HG03378 (cell line): ENCODE results near the gene CHPT1.
"Not testable (repeated sequence)": the region's sequence is repeated elsewhere in the genome, so short reads cannot be mapped to it uniquely, and the experiment has no call there.

Source experiments
- ATAC-seq: cut with Tn5 transposase; IDR thresholded peaks from one replicate; pipeline ENCODE4 v1.9.1; 2021; ENCODE audit warnings: mild to moderate bottlenecking, moderate library complexity; ENCODE audit not compliant: unreplicated experiment

CHPT1 gene

GRCh38 chr12:101681627-101682026 is 15.8 kb upstream of the CHPT1 start:
- ATAC-seq: not testable (repeated sequence)

GRCh38 chr12:101685092-101685491 is 12.3 kb upstream of the CHPT1 start:
- no peak for ATAC-seq

GRCh38 chr12:101686176-101686575 is 11.3 kb upstream of the CHPT1 start:
- ATAC-seq: no peak

DNA sequence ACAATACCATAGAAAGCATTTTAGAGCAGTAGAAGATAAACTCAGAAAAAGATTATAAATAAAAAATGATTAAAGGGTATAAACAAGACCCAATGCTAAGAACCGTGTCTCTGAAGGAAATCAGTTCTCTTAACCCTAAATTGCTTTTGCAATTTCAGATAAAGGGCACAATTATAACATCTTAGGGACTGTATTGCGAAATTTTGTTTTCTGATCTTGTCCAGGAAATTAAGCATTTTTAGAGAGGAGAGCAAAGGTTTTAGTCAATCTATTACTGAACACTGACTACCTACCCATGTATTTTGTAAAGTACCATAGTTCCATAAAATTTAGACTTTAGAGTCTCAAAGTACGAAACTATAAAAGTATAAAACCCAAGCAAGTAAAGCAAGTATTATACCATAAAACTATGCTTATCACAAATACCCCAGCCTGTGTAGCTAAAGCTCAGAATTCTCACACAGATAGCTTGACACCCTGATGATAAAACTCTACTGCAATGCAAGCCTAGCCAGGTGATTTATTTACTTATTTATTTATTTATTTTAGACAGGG is 6.8 kb upstream of the CHPT1 start:
- ATAC-seq: no peak

- no peak for ATAC-seq
These were observed 5.8 kb upstream of the CHPT1 start for GRCh38 chr12:101691503-101692096.

- ATAC-seq: no peak
These were observed 3.1 kb upstream of the CHPT1 start for GRCh38 chr12:101694297-101694848.

- ATAC-seq: no peak
These were observed 2.5 kb upstream of the CHPT1 start for GRCh38 chr12:101694986-101695385.

DNA sequence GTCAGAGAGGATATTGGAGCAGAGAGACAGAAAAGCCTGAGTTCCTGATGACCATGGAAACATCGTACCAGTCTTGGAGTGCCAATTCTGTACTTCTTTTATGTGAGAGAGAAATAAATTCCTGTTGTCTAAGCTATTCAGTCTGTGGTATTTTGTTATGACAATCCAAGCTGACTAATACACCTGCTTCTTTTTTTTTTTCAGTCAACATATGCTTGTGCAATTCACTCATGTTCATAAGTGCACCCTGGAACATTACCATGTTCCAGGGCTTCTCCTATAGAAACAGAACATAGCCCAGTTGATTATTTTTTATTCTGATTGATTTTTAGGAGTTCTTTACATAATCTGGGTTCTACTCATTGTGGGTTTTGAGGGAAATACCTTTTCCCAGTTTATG is 1.7 kb upstream of the CHPT1 start:
- ATAC-seq: no peak

GRCh38 chr12:101696251-101697196 is 916 bp upstream of the CHPT1 start:
- no peak for ATAC-seq

GRCh38 chr12:101697930-101698799 is 725 bp downstream of the CHPT1 start:
- ATAC-seq: peak; percentile 20

- ATAC-seq: no peak
These were observed 1.4 kb downstream of the CHPT1 start for GRCh38 chr12:101698800-101699347.

- no peak for ATAC-seq
These were observed 2.9 kb downstream of the CHPT1 start for GRCh38 chr12:101700299-101700820.

DNA sequence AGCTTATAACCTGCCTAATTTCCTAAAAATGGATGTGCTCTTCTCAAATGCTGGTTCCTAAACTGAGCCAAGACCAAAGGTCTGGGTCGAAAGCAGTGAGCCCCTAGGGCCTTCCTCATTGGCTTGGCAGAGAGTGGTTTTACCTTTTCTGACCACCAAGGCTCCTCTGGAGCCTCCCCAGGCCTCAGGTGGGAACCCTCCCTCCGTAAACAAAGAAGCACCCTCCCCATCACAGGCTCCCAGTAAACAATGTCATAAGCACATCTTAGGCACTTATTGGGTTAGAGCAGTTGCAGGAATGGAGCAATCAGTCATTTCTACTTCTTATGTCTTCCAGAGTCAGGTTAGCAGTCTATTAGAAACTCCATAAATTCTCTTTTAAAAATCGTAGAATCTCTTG is 6.0 kb downstream of the CHPT1 start:
- no peak for ATAC-seq

- ATAC-seq: no peak
These were observed 9.0 kb downstream of the CHPT1 start for GRCh38 chr12:101706403-101706802.

DNA sequence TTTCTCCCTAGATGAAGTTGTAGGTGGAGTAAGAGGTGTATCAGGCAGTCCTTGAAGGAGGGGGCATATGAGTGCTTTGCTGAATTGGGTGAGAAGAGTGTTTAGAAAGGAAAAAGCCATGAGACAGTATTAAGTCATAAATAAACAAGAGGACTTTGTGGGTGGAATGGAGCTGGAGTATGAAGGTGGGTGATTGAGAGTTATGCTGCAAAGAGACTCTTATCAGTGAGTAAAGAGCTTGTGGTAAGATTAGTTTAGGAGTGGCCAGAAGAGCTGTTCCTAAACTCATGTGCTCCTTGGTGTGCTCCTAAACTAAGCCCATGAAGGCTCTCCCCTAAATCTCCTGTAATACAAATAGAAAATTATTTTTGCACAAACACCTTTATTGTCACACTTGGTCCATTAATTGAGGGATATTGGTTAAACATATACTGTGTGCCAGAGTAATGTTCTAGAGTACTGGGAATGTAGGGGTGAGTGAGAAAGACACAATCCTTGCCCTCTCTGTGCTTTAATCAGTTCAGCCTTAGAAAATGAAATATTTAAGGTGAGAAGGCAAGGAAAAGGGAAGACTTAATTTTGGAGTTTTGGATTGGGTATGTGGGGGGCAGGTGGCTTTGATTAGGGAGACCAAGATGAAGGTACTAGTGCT is 9.8 kb downstream of the CHPT1 start:
- ATAC-seq: no peak

GRCh38 chr12:101710288-101710687 is 12.8 kb downstream of the CHPT1 start:
- no peak for ATAC-seq

- no peak for ATAC-seq
These were observed 15.7 kb downstream of the CHPT1 start for GRCh38 chr12:101713059-101713682.

GRCh38 chr12:101713930-101714329 is 16.5 kb downstream of the CHPT1 start:
- ATAC-seq: no peak

GRCh38 chr12:101714877-101715444 is 17.5 kb downstream of the CHPT1 start:
- ATAC-seq: no peak
